HepG2 (cell line): ENCODE measurements around the gene HBEGF. TPM values are rescaled to one million over a fixed set of nuclear protein-coding genes. Genes with fewer than 3 reads are reported as not detected.

Source experiments
- MAX ChIP-seq: IDR thresholded peaks from 2 replicates; pipeline ENCODE4 v1.6.1; 2012; ENCODE audit warnings: inconsistent platforms
- NAIF1 ChIP-seq: sonication (generic); formaldehyde crosslinking; IDR thresholded peaks from 2 replicates; pipeline ENCODE4 v1.5.0; 2020; ENCODE audit warnings: mild to moderate bottlenecking, missing genetic modification reagents, borderline replicate concordance
- RARA ChIP-seq: IDR thresholded peaks from 2 replicates; pipeline ENCODE4 v1.6.1; 2016; ENCODE audit warnings: missing genetic modification reagents, missing compliant biosample characterization
- SCMH1 ChIP-seq: sonication (generic); formaldehyde crosslinking; IDR thresholded peaks from 2 replicates; pipeline ENCODE4 v1.9.0; 2021; ENCODE audit warnings: missing genetic modification reagents, mild to moderate bottlenecking, borderline replicate concordance
- SMC3 ChIP-seq: IDR thresholded peaks from 2 replicates; pipeline ENCODE4 v1.6.1; 2011; ENCODE audit warnings: low read length, improper control_type of control experiment
- SOX6 ChIP-seq, 2 experiments: fragments of 450-650 bp in 1 of 2; sonication (generic) in 1 of 2; formaldehyde crosslinking in 1 of 2; IDR thresholded peaks; 2 replicates each; pipeline versions ENCODE4 v1.4.0 to v1.6.1; 2017 to 2020; ENCODE audit warnings: antibody characterized with exemption in 1 of 2, mild to moderate bottlenecking in 1 of 2, missing genetic modification reagents in 1 of 2
- SPEN ChIP-seq: sonication (generic); formaldehyde crosslinking; IDR thresholded peaks from 2 replicates; pipeline ENCODE4 v1.5.1; 2020; ENCODE audit warnings: low read depth, mild to moderate bottlenecking, missing genetic modification reagents
- STAG1 ChIP-seq: sonication (generic); formaldehyde crosslinking; IDR thresholded peaks from 2 replicates; pipeline ENCODE4 v1.4.0; 2020; ENCODE audit warnings: missing genetic modification reagents
- TBX2 ChIP-seq: sonication (generic); formaldehyde crosslinking; IDR thresholded peaks from 2 replicates; pipeline ENCODE4 v1.5.0; 2020; ENCODE audit warnings: missing genetic modification reagents, mild to moderate bottlenecking, borderline replicate concordance
- TRIM24 ChIP-seq: sonication (generic); formaldehyde crosslinking; IDR thresholded peaks from 2 replicates; pipeline ENCODE4 v1.8.0; 2022; ENCODE audit warnings: mild to moderate bottlenecking, missing genetic modification reagents
- ZBTB34 ChIP-seq: sonication (generic); formaldehyde crosslinking; IDR thresholded peaks from 2 replicates; pipeline ENCODE4 v1.8.0; 2022; ENCODE audit warnings: mild to moderate bottlenecking, missing genetic modification reagents
- ZFX ChIP-seq: sonication (generic); formaldehyde crosslinking; IDR thresholded peaks from 2 replicates; pipeline ENCODE4 v1.4.0; 2020; ENCODE audit warnings: mild to moderate bottlenecking, low read depth, missing genetic modification reagents, moderate library complexity
- ZNF501 ChIP-seq: sonication (generic); formaldehyde crosslinking; IDR thresholded peaks from 2 replicates; pipeline ENCODE4 v1.5.1; 2020; ENCODE audit warnings: mild to moderate bottlenecking, moderate library complexity, missing genetic modification reagents
- ZNF552 ChIP-seq: sonication (generic); formaldehyde crosslinking; IDR thresholded peaks from 2 replicates; pipeline ENCODE4 v1.9.0; 2022; ENCODE audit warnings: missing genetic modification reagents, mild to moderate bottlenecking, borderline replicate concordance
- ZNF572 ChIP-seq: sonication (generic); formaldehyde crosslinking; IDR thresholded peaks from 2 replicates; pipeline ENCODE4 v1.5.1; 2020; ENCODE audit warnings: mild to moderate bottlenecking, missing genetic modification reagents
- ZNF614 ChIP-seq: IDR thresholded peaks from 2 replicates; pipeline ENCODE4 v1.6.1; 2018; ENCODE audit warnings: missing biosample characterization, missing genetic modification reagents, inconsistent platforms, borderline replicate concordance
- ZNF772 ChIP-seq: sonication (generic); formaldehyde crosslinking; IDR thresholded peaks from 2 replicates; pipeline ENCODE4 v1.5.0; 2020; ENCODE audit warnings: mild to moderate bottlenecking, missing genetic modification reagents
- ZNF816 ChIP-seq: sonication (generic); formaldehyde crosslinking; IDR thresholded peaks from 2 replicates; pipeline ENCODE4 v1.8.0; 2022; ENCODE audit warnings: missing genetic modification reagents, mild to moderate bottlenecking, borderline replicate concordance
- polyA plus RNA-seq, 8 experiments: library from polyadenylated mRNA; depleted of rRNA in 3 of 8; stranded (reverse) in 7 of 8; unstranded in 1 of 8; fragments of >200 nt; fragmentation: Illumina TruSeq in 4 of 8; extraction: Trizol in 4 of 8; gene quantifications; 2 replicates each; pipeline versions ENCODE4 v1.2.1 to v1.2.3, GENCODE V29; 2011 to 2016; ENCODE audit warnings: low read depth in 4 of 8, missing spikeins in 1 of 8, mixed read lengths in 1 of 8; ENCODE audit not compliant: insufficient read depth in 1 of 8
- total RNA-seq, 5 experiments: library from RNA; depleted of rRNA; stranded (reverse); fragments of >200 nt; fragmentation: Illumina TruSeq; extraction: Trizol; gene quantifications; 2 replicates each; pipeline ENCODE4 v1.2.3, GENCODE V29; 2016; ENCODE audit warnings: low read depth in 1 of 5
- TF ChIP-seq, protein P1 (sequence below): sonication (generic); formaldehyde crosslinking; IDR thresholded peaks from 2 replicates; pipeline ENCODE4 v1.5.1; 2020; ENCODE audit warnings: missing genetic modification reagents, mild to moderate bottlenecking, borderline replicate concordance
- TF ChIP-seq, protein P2 (sequence below): sonication (generic); formaldehyde crosslinking; IDR thresholded peaks from 2 replicates; pipeline ENCODE4 v1.4.0; 2020; ENCODE audit warnings: low read depth, mild to moderate bottlenecking, missing genetic modification reagents
- TF ChIP-seq, protein P3 (sequence below): sonication (generic); formaldehyde crosslinking; IDR thresholded peaks from 2 replicates; pipeline ENCODE4 v1.8.0; 2022; ENCODE audit warnings: missing genetic modification reagents, mild to moderate bottlenecking, inconsistent platforms, borderline replicate concordance

Gene HBEGF
- total and polyA plus RNA-seq, 2 of the 13 experiments (the other 11 are each of a cell fraction or from before 2014, with no cell fraction given), result 1.7 to 5.0 TPM

GRCh38 chr5:140362875-140363630 is 16.6 kb upstream of the HBEGF start (continued):
- TF ChIP-seq, protein P1, sequence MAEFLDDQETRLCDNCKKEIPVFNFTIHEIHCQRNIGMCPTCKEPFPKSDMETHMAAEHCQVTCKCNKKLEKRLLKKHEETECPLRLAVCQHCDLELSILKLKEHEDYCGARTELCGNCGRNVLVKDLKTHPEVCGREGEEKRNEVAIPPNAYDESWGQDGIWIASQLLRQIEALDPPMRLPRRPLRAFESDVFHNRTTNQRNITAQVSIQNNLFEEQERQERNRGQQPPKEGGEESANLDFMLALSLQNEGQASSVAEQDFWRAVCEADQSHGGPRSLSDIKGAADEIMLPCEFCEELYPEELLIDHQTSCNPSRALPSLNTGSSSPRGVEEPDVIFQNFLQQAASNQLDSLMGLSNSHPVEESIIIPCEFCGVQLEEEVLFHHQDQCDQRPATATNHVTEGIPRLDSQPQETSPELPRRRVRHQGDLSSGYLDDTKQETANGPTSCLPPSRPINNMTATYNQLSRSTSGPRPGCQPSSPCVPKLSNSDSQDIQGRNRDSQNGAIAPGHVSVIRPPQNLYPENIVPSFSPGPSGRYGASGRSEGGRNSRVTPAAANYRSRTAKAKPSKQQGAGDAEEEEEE, result 0 out of 2 replicates have a peak, but pooled peaks have one; percentile 51
- 0 out of 2 replicates have a peak, but pooled peaks have one; percentile 72 for TF ChIP-seq ZNF552 (CRISPR knock-in tag)
- 0 out of 2 replicates have a peak, but pooled peaks have one; percentile 67 for TF ChIP-seq ZNF614
- TF ChIP-seq ZNF501 (CRISPR knock-in tag), result peak; percentile 57; the same call in 1 of the 2 replicates
- TF ChIP-seq ZNF772, result peak; percentile 39; the same call in 1 of the 2 replicates
- peak; percentile 13; the same call in 1 of the 2 replicates for TF ChIP-seq SMC3
- 0 out of 2 replicates have a peak, but pooled peaks have one; percentile 60 for TF ChIP-seq ZNF572 (CRISPR knock-in tag)
- TF ChIP-seq, protein P2, sequence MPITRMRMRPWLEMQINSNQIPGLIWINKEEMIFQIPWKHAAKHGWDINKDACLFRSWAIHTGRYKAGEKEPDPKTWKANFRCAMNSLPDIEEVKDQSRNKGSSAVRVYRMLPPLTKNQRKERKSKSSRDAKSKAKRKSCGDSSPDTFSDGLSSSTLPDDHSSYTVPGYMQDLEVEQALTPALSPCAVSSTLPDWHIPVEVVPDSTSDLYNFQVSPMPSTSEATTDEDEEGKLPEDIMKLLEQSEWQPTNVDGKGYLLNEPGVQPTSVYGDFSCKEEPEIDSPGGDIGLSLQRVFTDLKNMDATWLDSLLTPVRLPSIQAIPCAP (CRISPR knock-in tag), result no peak
- TF ChIP-seq SCMH1, result no peak
- peak; percentile 55; the same call in 1 of the 2 replicates for TF ChIP-seq MAX
- TF ChIP-seq TRIM24, result peak; percentile 66; the same call in 1 of the 2 replicates
- TF ChIP-seq, protein P3, sequence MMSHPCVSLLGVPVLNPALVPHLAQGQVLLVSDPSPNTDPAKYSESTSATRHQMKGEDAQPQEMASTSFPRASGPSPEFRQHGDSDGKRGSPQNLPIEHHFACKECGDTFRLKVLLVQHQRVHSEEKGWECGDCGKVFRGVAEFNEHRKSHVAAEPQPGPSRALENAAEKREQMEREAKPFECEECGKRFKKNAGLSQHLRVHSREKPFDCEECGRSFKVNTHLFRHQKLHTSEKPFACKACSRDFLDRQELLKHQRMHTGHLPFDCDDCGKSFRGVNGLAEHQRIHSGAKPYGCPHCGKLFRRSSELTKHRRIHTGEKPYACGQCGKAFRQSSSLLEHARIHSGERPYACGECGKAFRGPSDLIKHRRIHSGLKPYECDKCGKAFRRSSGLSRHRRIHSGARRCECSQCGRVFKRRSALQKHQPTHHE, result no peak
- TF ChIP-seq ZFX (CRISPR knock-in tag), result peak; percentile 72
- no peak for TF ChIP-seq SOX6 (IDR thresholded peaks at IDR 0.05)
- TF ChIP-seq SOX6 (CRISPR knock-in tag; IDR thresholded peaks at IDR 0.05), result peak; percentile 52
- 0 out of 2 replicates have a peak, but pooled peaks have one; percentile 26 for TF ChIP-seq ZBTB34 (CRISPR knock-in tag)
- peak; percentile 86 for TF ChIP-seq STAG1
- no peak for TF ChIP-seq ZNF816 (CRISPR knock-in tag)
- TF ChIP-seq SPEN (CRISPR knock-in tag), result peak; percentile 75
- peak; percentile 72; the same call in 1 of the 2 replicates for TF ChIP-seq RARA (CRISPR knock-in tag)
- no peak for TF ChIP-seq NAIF1
- TF ChIP-seq TBX2 (CRISPR knock-in tag), result peak; percentile 71
